GM18861 (cell line): ENCODE measurements around the gene KLRF1.

Experiments
- ATAC-seq: cut with Tn5 transposase; IDR thresholded peaks from one replicate; pipeline ENCODE4 v1.9.1; 2021; ENCODE audit not compliant: unreplicated experiment

KLRF1 gene

GRCh38 chr12:9808504-9808903, 18.8 kb upstream of the KLRF1 start:
- ATAC-seq, result no peak

GRCh38 chr12:9809338-9809737, 17.9 kb upstream of the KLRF1 start:
- no peak for ATAC-seq

GRCh38 chr12:9809866-9810265, 17.4 kb upstream of the KLRF1 start:
- ATAC-seq, result no peak

- no peak for ATAC-seq
These were observed 16.6 kb upstream of the KLRF1 start for GRCh38 chr12:9810671-9811070.

- ATAC-seq, result no peak
These were observed 15.7 kb upstream of the KLRF1 start for GRCh38 chr12:9811621-9812020.

GRCh38 chr12:9813821-9814798, 13.2 kb upstream of the KLRF1 start:
- ATAC-seq, result peak; percentile 72

GRCh38 chr12:9820281-9820930, 6.9 kb upstream of the KLRF1 start:
- ATAC-seq, result no peak

GRCh38 chr12:9829483-9829882, 2.2 kb downstream of the KLRF1 start:
- ATAC-seq, result no peak

- no peak for ATAC-seq
These were observed 2.7 kb downstream of the KLRF1 start for GRCh38 chr12:9829982-9830381.

- ATAC-seq, result no peak
These were observed 4.4 kb downstream of the KLRF1 start for GRCh38 chr12:9831720-9832119.

GRCh38 chr12:9843407-9843806, 16.1 kb downstream of the KLRF1 start:
- ATAC-seq, result no peak

- ATAC-seq, result no peak
These were observed 21.6 kb downstream of the KLRF1 start for GRCh38 chr12:9848899-9849298.

- no peak for ATAC-seq
These were observed 23.8 kb downstream of the KLRF1 start for GRCh38 chr12:9851050-9851449.

- no peak for ATAC-seq
These were observed 24.6 kb downstream of the KLRF1 start for GRCh38 chr12:9851927-9852326.

- ATAC-seq, result no peak
These were observed 28.9 kb downstream of the KLRF1 start for GRCh38 chr12:9856151-9856550.

- no peak for ATAC-seq
These were observed 29.6 kb downstream of the KLRF1 start for GRCh38 chr12:9856894-9857293.

- no peak for ATAC-seq
These were observed 30.9 kb downstream of the KLRF1 start for GRCh38 chr12:9858135-9858534.

- ATAC-seq, result no peak
These were observed 37.8 kb downstream of the KLRF1 start for GRCh38 chr12:9864913-9865675.

- ATAC-seq, result no peak
These were observed 39.6 kb downstream of the KLRF1 start for GRCh38 chr12:9866860-9867269.

- ATAC-seq, result no peak
These were observed 40.2 kb downstream of the KLRF1 start for GRCh38 chr12:9867531-9867930.

- ATAC-seq, result no peak
These were observed 41.1 kb downstream of the KLRF1 start for GRCh38 chr12:9868311-9868801.
